Right lobe of liver (tissue), 4 donors: ENCODE measurements around the gene ITSN1.

ENCODE experiments used
- CTCF ChIP-seq, 4 donors: fragments of 200-600 bp in 3 of 4; fragments of 450-650 bp in 1 of 4; IDR thresholded peaks; one replicate each; pipeline versions ENCODE4 v1.5.1 to v1.8.0; 2016 to 2022; ENCODE audit warnings: antibody characterized with exemption in 4 of 4, mild to moderate bottlenecking in 2 of 4
- POLR2A ChIP-seq: fragments of 450-650 bp; IDR thresholded peaks from one replicate; pipeline ENCODE4 v1.6.1; 2017; ENCODE audit warnings: antibody characterized with exemption, mild to moderate bottlenecking
- donor health status: DM: no; HTN: no; CAD: no.
- donor health status: DM: no; HTN: no; CAD: no.
- donor health status: DM: no; HTN: yes; CAD: no.

- TF ChIP-seq POLR2A (peak; percentile 45), CTCF (IDR thresholded peaks at IDR 0.05) (no peak)
Measured at GRCh38 chr21:33799378-33800090, 157.2 kb downstream of the ITSN1 start.
